Trophoblast cell (in vitro differentiated cells and primary cell): ENCODE data around the gene CRIP1.

Experiments
- DNase-seq, 2 donors: peaks; one replicate each; pipeline ENCODE4 v3.0.0-alpha.2; 2016
- H2AFZ ChIP-seq: 2 replicates; pipeline ENCODE4 v1.6.1; 2013; ENCODE audit warnings: low read length, moderate library complexity, mild to moderate bottlenecking; ENCODE audit not compliant: insufficient read depth, poor library complexity
- H2AK5ac ChIP-seq: 2 replicates; pipeline ENCODE4 v1.6.1; 2013; ENCODE audit warnings: mild to moderate bottlenecking, low read length
- H2BK120ac ChIP-seq: 2 replicates; pipeline ENCODE4 v1.6.1; 2013; ENCODE audit warnings: low read length, mild to moderate bottlenecking, moderate library complexity; ENCODE audit not compliant: insufficient read depth, poor library complexity
- H2BK12ac ChIP-seq: 2 replicates; pipeline ENCODE4 v1.6.1; 2013; ENCODE audit warnings: mild to moderate bottlenecking, low read length, moderate library complexity
- H2BK5ac ChIP-seq: 2 replicates; pipeline ENCODE4 v1.6.1; 2013; ENCODE audit warnings: low read length, low read depth, moderate library complexity, mild to moderate bottlenecking; ENCODE audit not compliant: poor library complexity
- H3K14ac ChIP-seq: 2 replicates; pipeline ENCODE4 v1.6.1; 2013; ENCODE audit warnings: mild to moderate bottlenecking, low read length
- H3K18ac ChIP-seq: 2 replicates; pipeline ENCODE4 v1.6.1; 2013; ENCODE audit warnings: mild to moderate bottlenecking, low read length
- H3K23ac ChIP-seq: 2 replicates; pipeline ENCODE4 v1.6.1; 2013; ENCODE audit warnings: low read length
- H3K27ac ChIP-seq: 2 replicates; pipeline ENCODE4 v1.5.1; 2013; ENCODE audit warnings: low read depth, mild to moderate bottlenecking, inconsistent platforms, low read length, moderate library complexity
- H3K27me3 ChIP-seq: 2 replicates; pipeline ENCODE4 v1.6.1; 2013; ENCODE audit warnings: inconsistent platforms, mild to moderate bottlenecking, low read length, moderate library complexity; ENCODE audit not compliant: insufficient read depth
- H3K36me3 ChIP-seq, 2 experiments: 1 replicate in 1 of 2; 2 replicates in 1 of 2; pipeline ENCODE4 v1.6.1; 2013; ENCODE audit warnings: low read length in 2 of 2, mild to moderate bottlenecking in 2 of 2, moderate library complexity in 1 of 2; ENCODE audit not compliant: insufficient read depth in 2 of 2, control insufficient read depth in 1 of 2
- H3K4ac ChIP-seq: 2 replicates; pipeline ENCODE4 v1.6.1; 2013; ENCODE audit warnings: low read depth, mild to moderate bottlenecking, low read length, moderate library complexity
- H3K4me1 ChIP-seq, 2 experiments: 1 replicate in 1 of 2; 2 replicates in 1 of 2; pipeline ENCODE4 v1.6.1; 2013; ENCODE audit warnings: low read length in 2 of 2, mild to moderate bottlenecking in 2 of 2, moderate library complexity in 1 of 2; ENCODE audit not compliant: insufficient read depth in 2 of 2, control insufficient read depth in 1 of 2
- H3K4me2 ChIP-seq: 2 replicates; pipeline ENCODE4 v1.6.1; 2013; ENCODE audit warnings: inconsistent platforms, mild to moderate bottlenecking, low read length, moderate library complexity
- H3K4me3 ChIP-seq: 2 replicates; pipeline ENCODE4 v1.5.1; 2013; ENCODE audit warnings: mild to moderate bottlenecking, low read depth, low read length, inconsistent platforms
- H3K79me1 ChIP-seq: one replicate; pipeline ENCODE4 v1.6.1; 2013; ENCODE audit warnings: low read length
- H3K79me2 ChIP-seq: 2 replicates; pipeline ENCODE4 v1.6.1; 2013; ENCODE audit warnings: low read length, mild to moderate bottlenecking; ENCODE audit not compliant: control insufficient read depth, insufficient read depth, poor library complexity
- H3K9ac ChIP-seq: 2 replicates; pipeline ENCODE4 v1.6.1; 2013; ENCODE audit warnings: mild to moderate bottlenecking, low read length
- H3K9me3 ChIP-seq: 2 replicates; pipeline ENCODE4 v1.6.1; 2013; ENCODE audit warnings: low read depth, mild to moderate bottlenecking, control low read depth, inconsistent platforms, low read length; ENCODE audit not compliant: insufficient read depth
- H4K12ac ChIP-seq: 2 replicates; pipeline ENCODE4 v1.6.1; 2013; ENCODE audit warnings: low read depth, mild to moderate bottlenecking, low read length, moderate library complexity
- H4K8ac ChIP-seq: 2 replicates; pipeline ENCODE4 v1.6.1; 2013; ENCODE audit warnings: low read depth, mild to moderate bottlenecking, low read length, moderate library complexity
- H4K91ac ChIP-seq: one replicate; pipeline ENCODE4 v1.6.1; 2013; ENCODE audit warnings: low read depth, mild to moderate bottlenecking, low read length, moderate library complexity
- WGBS: extraction: QIAGEN DNeasy Blood & Tissue Kit; methylation state at CpG from one replicate; pipeline ENCODE4 v1.1.7; 2013; ENCODE audit warnings: missing lambda C conversion rate; ENCODE audit not compliant: insufficient read length, insufficient coverage; ENCODE audit errors: extremely low coverage; 5-methylcytosine and 5-hydroxymethylcytosine counted together

CRIP1 gene

DNA sequence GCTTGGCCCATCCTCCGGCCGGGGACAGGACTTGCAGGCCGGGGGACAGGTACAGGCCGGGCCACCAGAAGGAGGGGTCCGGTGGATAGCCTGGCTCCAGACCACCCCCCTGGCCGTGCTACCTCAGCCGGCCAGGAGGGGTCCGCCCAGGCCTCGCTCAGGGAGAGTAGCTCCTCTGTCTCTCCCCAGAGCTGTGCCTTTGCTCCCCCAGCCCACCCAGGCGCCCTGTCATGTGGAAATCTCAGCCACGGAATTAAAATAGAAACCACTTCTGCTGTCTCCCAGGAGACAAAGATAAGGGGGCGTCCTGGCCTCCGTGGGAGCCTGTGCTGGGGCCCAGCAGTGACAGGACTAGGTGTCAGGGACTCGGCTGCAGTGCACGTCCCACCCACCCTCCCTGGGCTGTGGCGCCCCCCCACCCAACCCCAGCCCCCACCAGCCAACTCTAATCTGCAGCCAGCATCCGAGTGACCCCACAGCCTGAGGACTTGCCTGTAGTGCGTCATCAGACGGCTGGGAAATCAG lies 15.3 kb upstream of the CRIP1 start:
- H3K18ac ChIP-seq, result no peak overlapping the region
- H3K27me3 ChIP-seq, result peaks cover 13% of the 10 kb centered on the region
- H2BK5ac ChIP-seq, result no peak overlapping the region
- no peak overlapping the region for H4K12ac ChIP-seq
- peaks cover 10 to 23% of the 10 kb centered on the region in 2 experiments for H3K4me1 ChIP-seq
- H3K23ac ChIP-seq, result no peak overlapping the region
- H4K91ac ChIP-seq, result peak overlapping the region; percentile 42
- no peak overlapping the region for H3K4me2 ChIP-seq
- no peaks in the 10 kb centered on the region for H3K79me2 ChIP-seq
- H3K14ac ChIP-seq, result no peak overlapping the region
- no peak overlapping the region for H4K8ac ChIP-seq
- DNase-seq, result no peak
- peak overlapping the region; percentile 47 for H3K27ac ChIP-seq
- no peak overlapping the region for H2AK5ac ChIP-seq
- H2AFZ ChIP-seq, result no peak overlapping the region
- H3K9me3 ChIP-seq, result no peaks in the 10 kb centered on the region
- peaks cover 39 to 42% of the 10 kb centered on the region in 2 experiments for H3K36me3 ChIP-seq
- no peak overlapping the region for H2BK120ac ChIP-seq
- no CpG with 5 or more reads among the region's 19 CpGs for WGBS
- no peak overlapping the region for H3K4me3 ChIP-seq
- H3K79me1 ChIP-seq, result peaks cover 7% of the 10 kb centered on the region
- H3K4ac ChIP-seq, result no peak overlapping the region
- no peak overlapping the region for H2BK12ac ChIP-seq
- no peak overlapping the region for H3K9ac ChIP-seq

DNA sequence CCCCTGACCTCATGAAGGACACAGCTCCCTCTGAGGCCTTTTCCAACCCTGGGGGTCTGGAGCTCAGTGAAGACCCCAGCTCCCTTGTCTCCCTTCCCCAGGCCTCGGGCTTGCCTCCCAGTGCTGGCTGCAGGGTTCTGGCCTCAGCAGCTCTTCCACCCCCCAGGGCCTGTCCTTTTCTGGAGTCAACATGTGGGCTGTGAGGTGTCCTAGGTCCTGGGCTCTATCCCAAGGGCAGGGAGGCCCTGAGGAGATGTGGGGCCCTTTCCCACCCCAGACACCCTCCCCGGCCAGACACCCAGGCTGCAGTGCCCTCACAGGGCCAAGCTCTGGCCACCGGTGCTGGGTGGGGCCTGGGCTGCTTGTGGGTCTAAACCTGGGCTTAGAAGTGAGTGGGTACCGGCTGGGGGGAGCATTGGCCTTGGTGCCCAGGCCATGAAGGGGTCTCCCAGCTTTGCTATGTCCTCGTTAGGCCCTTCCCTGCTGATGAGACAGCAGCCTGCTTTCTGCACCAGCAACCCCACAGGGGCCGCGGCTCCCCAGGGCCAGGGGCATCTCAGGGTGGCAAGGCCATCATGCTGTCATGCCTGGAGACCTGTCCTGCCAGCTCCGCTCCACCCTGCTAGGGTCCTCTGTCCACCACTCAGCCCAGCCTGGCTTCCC lies 14.7 kb upstream of the CRIP1 start:
- H3K27me3 ChIP-seq, result peaks cover 13% of the 10 kb centered on the region
- peaks cover 10 to 26% of the 10 kb centered on the region in 2 experiments for H3K4me1 ChIP-seq
- no peak overlapping the region for H3K23ac ChIP-seq
- no peak overlapping the region for H4K8ac ChIP-seq
- no peak overlapping the region for H3K18ac ChIP-seq
- no peaks in the 10 kb centered on the region for H3K9me3 ChIP-seq
- H3K79me2 ChIP-seq, result no peaks in the 10 kb centered on the region
- peak overlapping the region; percentile 9 for H2BK120ac ChIP-seq
- no CpG with 5 or more reads among the region's 8 CpGs for WGBS
- no peak overlapping the region for H2BK12ac ChIP-seq
- peak; percentile 35 to 45 for DNase-seq
- H3K4ac ChIP-seq, result no peak overlapping the region
- peak overlapping the region; percentile 7 for H3K14ac ChIP-seq
- no peak overlapping the region for H2BK5ac ChIP-seq
- peak overlapping the region; percentile 8 for H4K91ac ChIP-seq
- H3K9ac ChIP-seq, result no peak overlapping the region
- peaks cover 7% of the 10 kb centered on the region for H3K79me1 ChIP-seq
- no peak overlapping the region for H3K4me2 ChIP-seq
- H3K36me3 ChIP-seq, result peaks cover 33 to 36% of the 10 kb centered on the region in 2 experiments
- H3K4me3 ChIP-seq, result no peak overlapping the region
- H4K12ac ChIP-seq, result no peak overlapping the region
- no peak overlapping the region for H2AK5ac ChIP-seq
- no peak overlapping the region for H2AFZ ChIP-seq
- H3K27ac ChIP-seq, result no peak overlapping the region

DNA sequence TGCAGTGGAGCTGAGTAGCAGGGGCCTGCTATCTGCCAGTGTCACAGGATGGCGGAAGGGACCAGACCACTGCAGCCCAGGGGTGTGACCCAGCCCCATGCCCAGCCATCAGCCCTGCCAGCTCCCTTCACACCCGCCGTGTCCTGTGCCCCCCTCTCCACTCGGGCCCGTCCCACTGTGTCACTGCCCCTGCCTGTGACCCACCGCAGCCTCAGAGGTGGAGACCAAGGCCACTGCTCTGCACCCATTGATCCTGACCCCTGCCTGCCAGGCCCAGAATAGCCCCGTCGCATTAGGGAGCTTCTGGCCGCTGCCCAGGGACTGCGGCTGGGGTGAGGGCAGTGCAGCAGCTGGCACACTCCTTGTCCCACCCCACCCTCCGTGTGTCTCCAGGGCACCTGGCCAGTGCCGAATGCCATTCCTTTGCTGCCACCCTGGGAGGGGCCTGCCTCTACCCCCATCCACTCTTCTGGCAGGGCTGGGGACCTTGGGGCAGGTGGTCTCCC lies 14.1 kb upstream of the CRIP1 start:
- Histone ChIP-seq H2BK12ac (no peak overlapping the region), H2AFZ (no peak overlapping the region), H3K36me3 (peaks cover 27 to 31% of the 10 kb centered on the region in 2 experiments), H2BK120ac (peak overlapping the region; percentile 9), H3K79me2 (no peaks in the 10 kb centered on the region), H2BK5ac (no peak overlapping the region), H3K23ac (no peak overlapping the region), H3K18ac (no peak overlapping the region), H3K4me3 (no peak overlapping the region), H3K79me1 (peaks cover 7% of the 10 kb centered on the region), H3K27ac (no peak overlapping the region), H2AK5ac (no peak overlapping the region), H4K12ac (no peak overlapping the region), H3K14ac (peak overlapping the region; percentile 7), H3K4me1 (peaks cover 10 to 25% of the 10 kb centered on the region in 2 experiments), H4K8ac (no peak overlapping the region), H3K27me3 (peaks cover 13% of the 10 kb centered on the region), H3K4me2 (no peak overlapping the region), H3K9ac (no peak overlapping the region), H3K4ac (no peak overlapping the region), H4K91ac (peak overlapping the region; percentile 8), H3K9me3 (peaks cover 3% of the 10 kb centered on the region)
- DNase-seq, result no peak
- WGBS, result no CpG with 5 or more reads among the region's 12 CpGs

DNA sequence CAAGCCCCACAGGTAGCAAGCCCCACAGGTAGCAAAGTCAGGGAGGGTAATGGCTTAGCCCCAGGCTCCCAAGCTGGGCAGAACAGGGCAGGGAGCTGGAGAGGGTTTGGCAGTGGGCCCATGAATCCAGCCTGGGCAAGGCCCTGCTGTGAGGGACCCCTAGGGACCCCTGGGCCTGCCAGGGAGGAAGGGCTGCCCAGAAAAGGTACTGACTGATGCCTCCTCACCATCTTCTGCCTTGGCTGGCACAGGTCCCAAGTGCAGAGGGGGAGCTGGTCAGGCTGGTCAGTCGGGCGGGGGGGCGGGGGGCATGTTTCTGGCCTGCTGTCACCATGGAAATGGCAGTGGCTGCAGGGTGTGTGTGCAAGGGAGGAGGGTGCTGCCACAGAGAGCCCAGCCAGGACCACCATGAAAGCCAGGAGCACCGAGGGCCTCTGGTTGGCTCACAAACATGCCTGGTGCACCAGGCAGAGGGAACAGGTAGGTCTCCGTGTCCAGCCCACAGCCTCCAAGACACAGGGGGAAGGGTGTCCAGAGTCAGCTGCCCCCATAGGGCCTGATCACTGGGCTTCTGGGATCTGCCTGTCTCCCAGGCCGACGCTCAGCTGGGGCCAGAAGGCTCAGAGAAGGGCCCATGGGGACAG lies 13.5 kb upstream of the CRIP1 start:
- no peaks in the 10 kb centered on the region for H3K79me2 ChIP-seq
- peaks cover 7% of the 10 kb centered on the region for H3K79me1 ChIP-seq
- peak; percentile 50 to 52 for DNase-seq
- H3K27me3 ChIP-seq, result peaks cover 17% of the 10 kb centered on the region
- no peak overlapping the region for H2AK5ac ChIP-seq
- no peak overlapping the region for H3K27ac ChIP-seq
- peaks cover 21 to 24% of the 10 kb centered on the region in 2 experiments for H3K36me3 ChIP-seq
- H3K4me1 ChIP-seq, result peaks cover 10 to 25% of the 10 kb centered on the region in 2 experiments
- H4K91ac ChIP-seq, result peak overlapping the region; percentile 12
- H2BK12ac ChIP-seq, result no peak overlapping the region
- H2BK120ac ChIP-seq, result peak overlapping the region; percentile 44
- peak overlapping the region; percentile 6 for H3K14ac ChIP-seq
- no peak overlapping the region for H3K9ac ChIP-seq
- peak overlapping the region; percentile 50 for H2AFZ ChIP-seq
- peaks cover 3% of the 10 kb centered on the region for H3K9me3 ChIP-seq
- H2BK5ac ChIP-seq, result no peak overlapping the region
- no peak overlapping the region for H3K23ac ChIP-seq
- H3K18ac ChIP-seq, result no peak overlapping the region
- H3K4me2 ChIP-seq, result peak overlapping the region; percentile 78
- no peak overlapping the region for H4K12ac ChIP-seq
- WGBS, result no CpG with 5 or more reads among the region's 7 CpGs
- H3K4me3 ChIP-seq, result no peak overlapping the region
- H3K4ac ChIP-seq, result no peak overlapping the region
- H4K8ac ChIP-seq, result no peak overlapping the region
